ENCODE measurements around the gene CTIF.

DNA sequence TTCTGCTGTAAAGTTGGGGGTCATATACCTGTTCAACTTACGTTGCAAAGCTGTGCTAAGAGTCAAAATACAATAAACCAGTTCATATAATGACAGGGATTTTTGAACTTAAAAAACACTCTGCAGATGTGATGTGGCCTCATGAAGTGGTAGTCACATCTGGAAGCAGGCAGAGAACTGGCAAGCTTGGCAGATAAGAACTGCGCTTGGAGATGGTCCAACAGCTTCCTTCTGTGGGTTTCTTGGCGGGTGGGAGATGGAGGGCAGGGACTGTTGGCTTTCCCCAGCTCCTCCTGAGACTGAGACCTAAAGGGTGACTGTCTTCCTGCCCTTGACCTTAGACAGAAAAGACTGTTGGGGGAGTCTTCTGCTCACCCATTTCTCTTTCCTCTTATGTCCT, 140.4 kb downstream of the CTIF start:
- TF ChIP-seq, protein P1, sequence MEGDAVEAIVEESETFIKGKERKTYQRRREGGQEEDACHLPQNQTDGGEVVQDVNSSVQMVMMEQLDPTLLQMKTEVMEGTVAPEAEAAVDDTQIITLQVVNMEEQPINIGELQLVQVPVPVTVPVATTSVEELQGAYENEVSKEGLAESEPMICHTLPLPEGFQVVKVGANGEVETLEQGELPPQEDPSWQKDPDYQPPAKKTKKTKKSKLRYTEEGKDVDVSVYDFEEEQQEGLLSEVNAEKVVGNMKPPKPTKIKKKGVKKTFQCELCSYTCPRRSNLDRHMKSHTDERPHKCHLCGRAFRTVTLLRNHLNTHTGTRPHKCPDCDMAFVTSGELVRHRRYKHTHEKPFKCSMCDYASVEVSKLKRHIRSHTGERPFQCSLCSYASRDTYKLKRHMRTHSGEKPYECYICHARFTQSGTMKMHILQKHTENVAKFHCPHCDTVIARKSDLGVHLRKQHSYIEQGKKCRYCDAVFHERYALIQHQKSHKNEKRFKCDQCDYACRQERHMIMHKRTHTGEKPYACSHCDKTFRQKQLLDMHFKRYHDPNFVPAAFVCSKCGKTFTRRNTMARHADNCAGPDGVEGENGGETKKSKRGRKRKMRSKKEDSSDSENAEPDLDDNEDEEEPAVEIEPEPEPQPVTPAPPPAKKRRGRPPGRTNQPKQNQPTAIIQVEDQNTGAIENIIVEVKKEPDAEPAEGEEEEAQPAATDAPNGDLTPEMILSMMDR (IDR thresholded peaks at IDR 0.05) = no peak
- TF ChIP-seq POLR2AphosphoS5 (IDR thresholded peaks at IDR 0.05; ENCODE audit: low read depth, low read length) = no peak
- TF ChIP-seq, protein P2, sequence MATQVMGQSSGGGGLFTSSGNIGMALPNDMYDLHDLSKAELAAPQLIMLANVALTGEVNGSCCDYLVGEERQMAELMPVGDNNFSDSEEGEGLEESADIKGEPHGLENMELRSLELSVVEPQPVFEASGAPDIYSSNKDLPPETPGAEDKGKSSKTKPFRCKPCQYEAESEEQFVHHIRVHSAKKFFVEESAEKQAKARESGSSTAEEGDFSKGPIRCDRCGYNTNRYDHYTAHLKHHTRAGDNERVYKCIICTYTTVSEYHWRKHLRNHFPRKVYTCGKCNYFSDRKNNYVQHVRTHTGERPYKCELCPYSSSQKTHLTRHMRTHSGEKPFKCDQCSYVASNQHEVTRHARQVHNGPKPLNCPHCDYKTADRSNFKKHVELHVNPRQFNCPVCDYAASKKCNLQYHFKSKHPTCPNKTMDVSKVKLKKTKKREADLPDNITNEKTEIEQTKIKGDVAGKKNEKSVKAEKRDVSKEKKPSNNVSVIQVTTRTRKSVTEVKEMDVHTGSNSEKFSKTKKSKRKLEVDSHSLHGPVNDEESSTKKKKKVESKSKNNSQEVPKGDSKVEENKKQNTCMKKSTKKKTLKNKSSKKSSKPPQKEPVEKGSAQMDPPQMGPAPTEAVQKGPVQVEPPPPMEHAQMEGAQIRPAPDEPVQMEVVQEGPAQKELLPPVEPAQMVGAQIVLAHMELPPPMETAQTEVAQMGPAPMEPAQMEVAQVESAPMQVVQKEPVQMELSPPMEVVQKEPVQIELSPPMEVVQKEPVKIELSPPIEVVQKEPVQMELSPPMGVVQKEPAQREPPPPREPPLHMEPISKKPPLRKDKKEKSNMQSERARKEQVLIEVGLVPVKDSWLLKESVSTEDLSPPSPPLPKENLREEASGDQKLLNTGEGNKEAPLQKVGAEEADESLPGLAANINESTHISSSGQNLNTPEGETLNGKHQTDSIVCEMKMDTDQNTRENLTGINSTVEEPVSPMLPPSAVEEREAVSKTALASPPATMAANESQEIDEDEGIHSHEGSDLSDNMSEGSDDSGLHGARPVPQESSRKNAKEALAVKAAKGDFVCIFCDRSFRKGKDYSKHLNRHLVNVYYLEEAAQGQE (IDR thresholded peaks at IDR 0.05; ENCODE audit: insufficient read depth in 1 of 2, low read depth in 2 of 2, low read length in 1 of 2) = no peak
- no peak for TF ChIP-seq SIN3A (IDR thresholded peaks at IDR 0.05; ENCODE audit: borderline replicate concordance, insufficient read depth, low read depth, low read length)
- no peak for TF ChIP-seq TCF7L2 (IDR thresholded peaks at IDR 0.05; ENCODE audit: low read depth, low read length)
